OCI-LY7 (cell line): ENCODE results near the gene DNAJC7.

ENCODE experiments used
- CTCF ChIP-seq: fragments of 200-600 bp; sonication (generic); conservative IDR thresholded peaks from 2 replicates; pipeline ENCODE4 v1.5.1; 2014; ENCODE audit warnings: mild to moderate bottlenecking, antibody characterized with exemption, low read length, moderate library complexity, mixed read lengths
- EZH2phosphoT487 ChIP-seq: fragments of 200-600 bp; sonication (generic); IDR thresholded peaks from 2 replicates; pipeline ENCODE4 v1.6.1; 2018; ENCODE audit warnings: low read depth, borderline replicate concordance, mild to moderate bottlenecking, mixed run types, antibody characterized with exemption, low read length, moderate library complexity, mixed read lengths

GRCh38 chr17:42002175-42002791 is 15.0 kb downstream of the DNAJC7 start:
- no peak for TF ChIP-seq CTCF
- TF ChIP-seq EZH2phosphoT487 = no peak
